Panc1 (cell line): Measurements from ENCODE around the gene PTPRK. TPM values are rescaled to one million over a fixed set of nuclear protein-coding genes. Genes with fewer than 3 reads are reported as not detected.

Experiments
- ATAC-seq: fragments of 200-7000 bp; cut with Tn5 transposase; 2 replicates; pipeline ENCODE4 v1.9.1; 2020; ENCODE audit warnings: mild to moderate bottlenecking, moderate library complexity
- BruUV-seq: library from RNA; stranded (reverse); fragments of 400-500 nt; replicated peaks from 2 replicates; lab custom pipeline; 2021; lab: Mats Ljungman, UMichigan
- CTCF ChIA-PET: fragments of 300-600 bp; sonication (Branson Sonifier 250); formaldehyde crosslinking; loops from one replicate; lab custom pipeline; 2022; ENCODE audit warnings: antibody characterized with exemption; lab: Charles Lee
- POLR2A ChIA-PET: fragments of 300-600 bp; sonication (Branson Sonifier 250); formaldehyde crosslinking; loops from one replicate; lab custom pipeline; 2022; ENCODE audit warnings: antibody characterized with exemption; lab: Charles Lee
- DNase-seq: peaks from one replicate; pipeline ENCODE4 v3.0.0-alpha.2; 2010; ENCODE audit warnings: low read depth, low spot score
- H3K27ac ChIP-seq: 2 replicates; pipeline ENCODE4 v1.5.1; 2011; ENCODE audit warnings: mild to moderate bottlenecking, low read length, inconsistent platforms
- H3K27me3 ChIP-seq: fragments of 200-500 bp; sonication (Bioruptor generic); 2 replicates; pipeline ENCODE4 v1.6.0; 2014; ENCODE audit warnings: low read length, inconsistent platforms; ENCODE audit not compliant: control insufficient read depth, insufficient read depth
- H3K36me3 ChIP-seq: fragments of 200-500 bp; sonication (Bioruptor generic); 2 replicates; pipeline ENCODE4 v1.5.1; 2014; ENCODE audit warnings: inconsistent platforms, mild to moderate bottlenecking, low read length, moderate library complexity; ENCODE audit not compliant: control insufficient read depth, insufficient read depth
- H3K4me1 ChIP-seq: 2 replicates; pipeline ENCODE4 v1.5.1; 2011; ENCODE audit warnings: inconsistent platforms, mild to moderate bottlenecking, low read length, moderate library complexity; ENCODE audit not compliant: control insufficient read depth, insufficient read depth
- H3K4me3 ChIP-seq, 2 experiments: 2 replicates each; pipeline ENCODE4 v1.5.1; 2011 to 2012; ENCODE audit warnings: low read depth in 2 of 2, low read length in 2 of 2, mild to moderate bottlenecking in 2 of 2, inconsistent platforms in 1 of 2, moderate library complexity in 1 of 2
- H3K9me3 ChIP-seq: fragments of 200-500 bp; sonication (Bioruptor generic); 2 replicates; pipeline ENCODE4 v1.5.1; 2014; ENCODE audit warnings: low read depth, mild to moderate bottlenecking, inconsistent platforms, low read length, moderate library complexity; ENCODE audit not compliant: control insufficient read depth, insufficient read depth
- CTCF ChIP-seq: fragments of 450-650 bp; IDR thresholded peaks from 2 replicates; pipeline ENCODE4 v1.5.1; 2017; ENCODE audit warnings: mild to moderate bottlenecking
- POLR2AphosphoS5 ChIP-seq: IDR thresholded peaks from 2 replicates; pipeline ENCODE4 v1.6.1; 2012; ENCODE audit warnings: mild to moderate bottlenecking, low read depth, low read length, moderate library complexity
- REST ChIP-seq, 2 experiments: IDR thresholded peaks; 2 replicates each; pipeline ENCODE4 v1.6.1; 2011 to 2012; ENCODE audit warnings: low read depth in 2 of 2, control low read depth in 1 of 2, low read length in 1 of 2, mild to moderate bottlenecking in 1 of 2, moderate library complexity in 1 of 2; ENCODE audit not compliant: insufficient read depth in 1 of 2
- SIN3A ChIP-seq: IDR thresholded peaks from 2 replicates; pipeline ENCODE4 v1.6.1; 2012; ENCODE audit warnings: low read depth, mild to moderate bottlenecking, low read length, moderate library complexity, borderline replicate concordance; ENCODE audit not compliant: insufficient read depth
- TCF7L2 ChIP-seq: IDR thresholded peaks from 2 replicates; pipeline ENCODE4 v1.6.1; 2011; ENCODE audit warnings: mild to moderate bottlenecking, low read depth, low read length, inconsistent platforms
- in situ Hi-C: cut with HindIII; loops from 2 replicates; pipeline ENCODE4 v1.10.0; 2016; ENCODE audit warnings: low sequenced_read_pairs, low pct_unique_long_range_greater_than_20kb
- intact Hi-C: fragments of 100-400 bp; cut with micrococcal nuclease; formaldehyde crosslinking; loops from one replicate; pipeline ENCODE4 v1.10.0; 2022; ENCODE audit not compliant: unreplicated experiment
- total RNA-seq: library from RNA; stranded (reverse); gene quantifications from one replicate; pipeline ENCODE4 v1.2.1, GENCODE V29; 2021; ENCODE audit not compliant: unreplicated experiment

Gene PTPRK
- total RNA-seq, 1 experiment from 2014 or later = 61.8 TPM

GRCh38 chr6:128118401-128118800, 402.0 kb downstream of the PTPRK start:
- POLR2A ChIA-PET = no interaction called here
- TF ChIP-seq POLR2AphosphoS5 (no peak), CTCF (no peak), SIN3A (no peak), TCF7L2 (no peak)
- Histone ChIP-seq H3K27ac (no peak overlapping the region), H3K4me3 (no peak overlapping the region), H3K36me3 (no peaks in the 10 kb centered on the region), H3K9me3 (no peaks in the 10 kb centered on the region), H3K27me3 (no peaks in the 10 kb centered on the region), H3K4me1 (no peaks in the 10 kb centered on the region)
- ATAC-seq = no peak
- no peak for DNase-seq
- BruUV-seq = no TSS peak
- in situ Hi-C loops = no loop called here
- intact Hi-C loops = no loop called here
- CTCF ChIA-PET = no interaction called here

- ATAC-seq (no peak), DNase-seq (no peak)
- ChIA-PET CTCF (no interaction called here), POLR2A (no interaction called here)
- TF ChIP-seq SIN3A = no peak
- no peak for TF ChIP-seq POLR2AphosphoS5
- in situ Hi-C loops (no loop called here), intact Hi-C loops (no loop called here)
- no peaks in the 10 kb centered on the region for H3K4me1 ChIP-seq
- no peaks in the 10 kb centered on the region for H3K9me3 ChIP-seq
- no peaks in the 10 kb centered on the region for H3K36me3 ChIP-seq
- H3K4me3 ChIP-seq = no peak overlapping the region
- no TSS peak for BruUV-seq
- no peaks in the 10 kb centered on the region for H3K27me3 ChIP-seq
- no peak overlapping the region for H3K27ac ChIP-seq
Measured at GRCh38 chr6:128117916-128118315, 402.5 kb downstream of the PTPRK start.

- no peaks in the 10 kb centered on the region for H3K9me3 ChIP-seq
- no peak for DNase-seq
- no peak for ATAC-seq
- intact Hi-C loops = no loop called here
- H3K27ac ChIP-seq = no peak overlapping the region
- no TSS peak for BruUV-seq
- ChIA-PET CTCF (no interaction called here), POLR2A (no interaction called here)
- H3K27me3 ChIP-seq = no peaks in the 10 kb centered on the region
- in situ Hi-C loops = no loop called here
- H3K4me3 ChIP-seq = no peak overlapping the region
- TF ChIP-seq REST (IDR thresholded peaks at IDR 0.05; ENCODE audit: insufficient read depth in 1 of 2, low read depth in 2 of 2, low read length in 1 of 2) (no peak), SIN3A (no peak), POLR2AphosphoS5 (no peak), CTCF (no peak), TCF7L2 (no peak)
- no peaks in the 10 kb centered on the region for H3K4me1 ChIP-seq
- no peaks in the 10 kb centered on the region for H3K36me3 ChIP-seq
Measured at GRCh38 chr6:128114164-128114563, 406.2 kb downstream of the PTPRK start.
